Activated T-cell treated with anti-CD3 and anti-CD28 coated beads for 1 hour (primary cell): ENCODE measurements around the gene FNDC8.
"Not testable (repeated sequence)": the region's sequence is repeated elsewhere in the genome, so short reads cannot be mapped to it uniquely, and the experiment has no call there.

Source experiments
- DNase-seq: peaks from one replicate; pipeline ENCODE4 v3.0.0-alpha.2; 2020; ENCODE audit warnings: low read depth

Gene FNDC8

GRCh38 chr17:35095741-35096140 is 25.7 kb upstream of the FNDC8 start:
- DNase-seq: no peak

GRCh38 chr17:35097776-35098175 is 23.6 kb upstream of the FNDC8 start:
- no peak for DNase-seq

- no peak for DNase-seq
Observed at GRCh38 chr17:35099908-35100307, 21.5 kb upstream of the FNDC8 start.

- DNase-seq: no peak
Observed at GRCh38 chr17:35101036-35101435, 20.4 kb upstream of the FNDC8 start.

- no peak for DNase-seq
Observed at GRCh38 chr17:35101725-35102124, 19.7 kb upstream of the FNDC8 start.

- DNase-seq: no peak
Observed at GRCh38 chr17:35103271-35103670, 18.1 kb upstream of the FNDC8 start.

GRCh38 chr17:35104844-35105450 is 16.5 kb upstream of the FNDC8 start:
- no peak for DNase-seq

- not testable (repeated sequence) for DNase-seq
Observed at GRCh38 chr17:35110791-35111190, 10.6 kb upstream of the FNDC8 start.

- DNase-seq: no peak
Observed at GRCh38 chr17:35116845-35117244, 4.6 kb upstream of the FNDC8 start.

- no peak for DNase-seq
Observed at GRCh38 chr17:35117984-35118383, 3.4 kb upstream of the FNDC8 start.

- DNase-seq: peak; percentile 70
Observed at GRCh38 chr17:35119370-35120165, 1.8 kb upstream of the FNDC8 start, which contains the start of gene RAD51D. Gene RAD51D (minus strand): TSS chr17:35119860. CDS start chr17:35119613, 247 bp downstream.

- DNase-seq: no peak
Observed at GRCh38 chr17:35127751-35128514, 6.5 kb downstream of the FNDC8 start.

- no peak for DNase-seq
Observed at GRCh38 chr17:35129154-35129972, 7.9 kb downstream of the FNDC8 start.

GRCh38 chr17:35129973-35130351 is 8.5 kb downstream of the FNDC8 start:
- no peak for DNase-seq

- DNase-seq: no peak
Observed at GRCh38 chr17:35130392-35130791, 9.0 kb downstream of the FNDC8 start.

GRCh38 chr17:35132099-35132498 is 10.7 kb downstream of the FNDC8 start:
- DNase-seq: no peak

GRCh38 chr17:35132816-35133550 is 11.6 kb downstream of the FNDC8 start:
- DNase-seq: no peak

GRCh38 chr17:35135322-35135721 is 13.9 kb downstream of the FNDC8 start:
- DNase-seq: no peak

- DNase-seq: no peak
Observed at GRCh38 chr17:35138218-35138617, 16.8 kb downstream of the FNDC8 start.

- peak; percentile 80 for DNase-seq
Observed at GRCh38 chr17:35141681-35142466, 20.5 kb downstream of the FNDC8 start, which contains the start of gene NLE1. Gene NLE1 (minus strand): TSS chr17:35142303. CDS start chr17:35142275, 28 bp downstream.
